ENCODE results near the gene SC5D.

DNA sequence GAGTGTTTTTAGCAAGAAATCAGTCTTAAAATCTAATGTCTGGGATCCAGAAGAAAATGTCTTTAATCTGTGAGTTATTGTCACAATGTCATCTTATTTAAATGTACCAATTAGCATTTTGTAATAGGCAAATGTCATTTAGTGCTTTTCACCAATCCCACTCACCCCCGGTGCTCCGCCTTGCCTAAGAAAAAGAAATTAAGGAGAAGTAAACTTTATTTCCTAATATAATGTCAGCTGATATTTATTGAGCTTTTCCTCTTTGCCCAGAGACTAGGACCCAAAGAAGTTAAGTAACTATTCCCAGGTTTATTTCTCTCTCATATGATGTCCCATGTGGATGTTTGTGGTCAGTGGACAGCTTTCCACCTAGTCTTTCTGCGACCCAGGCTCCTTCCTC, 16.2 kb downstream of the SC5D start:
- TF ChIP-seq EP300 (IDR thresholded peaks at IDR 0.05; ENCODE audit: low read depth) (no peak), POLR2AphosphoS5 (IDR thresholded peaks at IDR 0.05) (no peak), POLR2A (IDR thresholded peaks at IDR 0.05) (no peak)
- TF ChIP-seq, protein P1, sequence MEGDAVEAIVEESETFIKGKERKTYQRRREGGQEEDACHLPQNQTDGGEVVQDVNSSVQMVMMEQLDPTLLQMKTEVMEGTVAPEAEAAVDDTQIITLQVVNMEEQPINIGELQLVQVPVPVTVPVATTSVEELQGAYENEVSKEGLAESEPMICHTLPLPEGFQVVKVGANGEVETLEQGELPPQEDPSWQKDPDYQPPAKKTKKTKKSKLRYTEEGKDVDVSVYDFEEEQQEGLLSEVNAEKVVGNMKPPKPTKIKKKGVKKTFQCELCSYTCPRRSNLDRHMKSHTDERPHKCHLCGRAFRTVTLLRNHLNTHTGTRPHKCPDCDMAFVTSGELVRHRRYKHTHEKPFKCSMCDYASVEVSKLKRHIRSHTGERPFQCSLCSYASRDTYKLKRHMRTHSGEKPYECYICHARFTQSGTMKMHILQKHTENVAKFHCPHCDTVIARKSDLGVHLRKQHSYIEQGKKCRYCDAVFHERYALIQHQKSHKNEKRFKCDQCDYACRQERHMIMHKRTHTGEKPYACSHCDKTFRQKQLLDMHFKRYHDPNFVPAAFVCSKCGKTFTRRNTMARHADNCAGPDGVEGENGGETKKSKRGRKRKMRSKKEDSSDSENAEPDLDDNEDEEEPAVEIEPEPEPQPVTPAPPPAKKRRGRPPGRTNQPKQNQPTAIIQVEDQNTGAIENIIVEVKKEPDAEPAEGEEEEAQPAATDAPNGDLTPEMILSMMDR (IDR thresholded peaks at IDR 0.05), result no peak

Data from transverse colon (tissue), 4 donors.